H7 (cell line): ENCODE results near the gene BANF2. TPM values are rescaled to one million over a fixed set of nuclear protein-coding genes. Genes with fewer than 3 reads are reported as not detected.
"Not testable (repeated sequence)": the region's sequence is repeated elsewhere in the genome, so short reads cannot be mapped to it uniquely, and the experiment has no call there.

Experiments used
- DNase-seq: peaks from one replicate; pipeline ENCODE4 v3.0.0; 2012
- H3K27me3 ChIP-seq: 2 replicates; pipeline ENCODE4 v1.6.0; 2011; ENCODE audit warnings: mild to moderate bottlenecking, low read length; ENCODE audit not compliant: control insufficient read depth, insufficient read depth
- H3K36me3 ChIP-seq: replicated peaks from 2 replicates; pipeline ENCODE4 v1.5.1; 2011; ENCODE audit warnings: low read length; ENCODE audit not compliant: control insufficient read depth, insufficient read depth
- H3K4me3 ChIP-seq: 2 replicates; pipeline ENCODE4 v1.5.1; 2011; ENCODE audit warnings: low read depth, mild to moderate bottlenecking, control low read depth, low read length, moderate library complexity; ENCODE audit not compliant: insufficient read depth
- total RNA-seq: library from RNA; depleted of rRNA; stranded (reverse); fragments of >200 nt; shearing (Covaris generic); gene quantifications from 2 replicates; pipeline ENCODE4 v1.2.3, GENCODE V29; 2014; rRNA removed

BANF2 gene
- total RNA-seq, 1 experiment from 2014 or later: not detected

DNA sequence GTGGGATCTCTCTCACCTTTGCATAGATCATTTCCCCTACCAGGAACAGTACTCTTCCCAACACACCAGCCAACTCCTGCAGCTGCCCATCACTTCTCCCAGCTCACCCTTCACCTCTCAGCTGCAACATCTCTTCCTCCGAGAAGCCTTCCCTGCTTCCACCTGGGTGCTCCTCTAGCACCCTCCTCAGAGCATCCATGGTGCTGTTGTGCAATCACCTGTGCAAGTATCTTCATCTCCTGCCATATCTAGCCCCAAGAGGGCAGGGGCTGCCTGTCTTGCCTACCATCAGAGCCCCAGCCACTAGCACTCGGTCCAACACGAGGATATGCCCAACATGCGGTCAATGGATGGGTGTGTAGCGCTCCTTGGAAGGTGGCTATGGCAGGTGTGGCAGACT, 75.8 kb downstream of the BANF2 start:
- Histone ChIP-seq H3K4me3 (no peak overlapping the region), H3K27me3 (no peaks in the 10 kb centered on the region), H3K36me3 (no peaks in the 10 kb centered on the region)
- DNase-seq: no peak

DNA sequence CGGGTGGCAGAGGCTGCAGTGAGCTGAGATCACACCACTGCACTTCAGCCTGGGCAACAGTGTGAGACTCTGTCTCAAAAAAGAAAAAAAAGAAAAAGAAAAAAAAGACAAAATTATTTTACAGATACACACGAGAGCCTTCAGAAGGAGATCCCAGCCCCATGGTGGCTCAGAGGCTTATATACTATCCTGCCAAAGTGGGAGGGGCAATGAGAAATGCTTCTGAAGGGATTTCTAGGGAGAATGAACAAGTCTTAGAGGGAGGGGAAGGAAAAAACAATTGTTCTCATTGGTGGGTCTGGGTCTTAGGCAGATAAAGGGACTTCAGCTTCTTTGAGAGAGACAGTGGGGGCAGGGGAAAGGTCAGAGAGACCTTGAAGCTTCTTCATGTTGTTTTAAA, 76.8 kb downstream of the BANF2 start:
- DNase-seq: no peak
- H3K36me3 ChIP-seq: no peaks in the 10 kb centered on the region
- H3K27me3 ChIP-seq: no peaks in the 10 kb centered on the region
- no peak overlapping the region for H3K4me3 ChIP-seq

DNA sequence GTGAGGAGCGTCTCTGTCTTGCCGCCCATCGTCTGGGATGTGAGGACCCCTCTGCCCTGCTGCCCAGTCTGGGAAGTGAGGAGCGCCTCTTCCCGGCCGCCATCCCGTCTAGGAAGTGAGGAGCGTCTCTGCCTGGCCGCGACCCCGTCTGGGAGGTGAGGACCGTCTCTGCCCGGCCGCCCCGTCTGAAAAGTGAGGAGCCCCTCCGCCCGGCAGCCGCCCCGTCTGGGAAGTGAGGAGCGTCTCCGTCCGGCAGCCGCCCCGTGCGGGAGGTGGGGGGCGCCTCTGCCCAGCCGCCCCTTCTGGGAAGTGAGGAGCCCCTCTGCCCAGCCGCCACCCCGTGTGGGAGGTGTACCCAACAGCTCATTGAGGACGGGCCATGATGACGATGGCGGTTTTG, 79.2 kb downstream of the BANF2 start:
- H3K27me3 ChIP-seq, DNase-seq, H3K36me3 ChIP-seq, H3K4me3 ChIP-seq: not testable (repeated sequence)

DNA sequence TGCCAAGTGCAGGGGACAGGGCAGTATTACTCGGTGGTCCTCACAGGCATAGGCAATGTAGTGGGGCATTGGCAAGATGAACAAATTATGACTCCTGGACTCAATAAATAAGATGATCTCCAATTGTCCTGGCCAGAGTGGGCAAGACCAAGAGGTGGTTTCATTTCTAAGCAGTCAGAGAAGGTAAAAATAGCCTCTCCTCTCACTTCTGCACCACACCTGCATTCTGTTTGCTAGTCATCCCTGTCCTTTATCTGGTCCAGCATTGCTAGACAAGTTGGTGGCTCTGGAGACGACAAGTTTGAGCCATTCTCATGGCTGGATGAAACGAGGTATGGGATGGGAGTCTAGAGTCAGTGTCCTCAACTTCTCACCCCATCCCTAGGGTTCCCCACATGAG, 83.0 kb downstream of the BANF2 start:
- DNase-seq: no peak
- H3K36me3 ChIP-seq: no peaks in the 10 kb centered on the region
- no peaks in the 10 kb centered on the region for H3K27me3 ChIP-seq
- H3K4me3 ChIP-seq: no peak overlapping the region

DNA sequence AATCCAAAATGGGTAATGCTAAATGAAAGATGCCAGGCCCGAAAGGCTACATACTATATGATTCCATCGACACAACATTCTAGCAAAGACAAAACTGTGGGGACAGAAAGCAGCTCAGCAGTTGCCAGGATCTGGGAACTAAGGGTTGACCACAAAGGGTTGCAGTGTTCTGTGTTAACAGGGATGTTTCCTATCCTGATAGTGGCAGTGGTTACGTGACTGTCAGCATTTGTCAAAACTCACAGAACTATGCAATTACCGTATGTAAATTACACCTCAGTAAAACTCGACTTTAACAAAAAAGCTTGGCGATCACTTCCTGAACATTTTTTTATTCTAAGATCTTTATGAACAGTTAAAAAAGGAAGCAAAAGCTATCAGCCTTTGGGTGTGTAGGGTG, 83.9 kb downstream of the BANF2 start:
- no peak for DNase-seq
- H3K36me3 ChIP-seq: no peaks in the 10 kb centered on the region
- H3K27me3 ChIP-seq: no peaks in the 10 kb centered on the region
- H3K4me3 ChIP-seq: no peak overlapping the region

DNA sequence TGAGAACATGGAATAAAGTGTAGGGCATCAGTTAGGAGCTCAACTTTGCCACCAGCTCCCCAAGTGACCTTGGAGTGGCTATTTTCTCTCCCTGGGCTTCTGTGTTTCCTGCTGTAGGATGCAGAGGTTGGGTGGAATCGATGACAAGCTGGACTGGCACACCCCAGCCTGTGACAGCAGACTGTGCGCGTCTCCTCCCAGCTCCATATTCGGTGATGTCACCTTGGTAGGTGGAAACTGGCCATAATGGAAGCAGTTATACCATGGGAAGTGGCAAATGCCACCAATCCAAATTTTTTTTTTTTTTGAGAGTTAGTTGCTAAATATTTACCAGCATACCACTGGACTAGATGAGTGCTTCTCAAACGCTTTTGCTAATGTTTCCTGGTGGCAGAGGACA, 85.2 kb downstream of the BANF2 start:
- Histone ChIP-seq H3K4me3 (no peak overlapping the region), H3K36me3 (no peaks in the 10 kb centered on the region), H3K27me3 (no peaks in the 10 kb centered on the region)
- no peak for DNase-seq

Other genes starting within 250 kb of the BANF2 start
- 3.1 and 5.0 TPM in 2 replicates for gene BFSP1, start 168.6 kb upstream of the BANF2 start, total RNA-seq
- 112 and 126 TPM in 2 replicates for gene DSTN, start 129.9 kb upstream of the BANF2 start, total RNA-seq
- gene RRBP1, start 17.7 kb upstream of the BANF2 start, total RNA-seq: 79.2 and 83.1 TPM in 2 replicates